ENCODE measurements around the gene NFKBIE.

The NFKBIE gene

DNA sequence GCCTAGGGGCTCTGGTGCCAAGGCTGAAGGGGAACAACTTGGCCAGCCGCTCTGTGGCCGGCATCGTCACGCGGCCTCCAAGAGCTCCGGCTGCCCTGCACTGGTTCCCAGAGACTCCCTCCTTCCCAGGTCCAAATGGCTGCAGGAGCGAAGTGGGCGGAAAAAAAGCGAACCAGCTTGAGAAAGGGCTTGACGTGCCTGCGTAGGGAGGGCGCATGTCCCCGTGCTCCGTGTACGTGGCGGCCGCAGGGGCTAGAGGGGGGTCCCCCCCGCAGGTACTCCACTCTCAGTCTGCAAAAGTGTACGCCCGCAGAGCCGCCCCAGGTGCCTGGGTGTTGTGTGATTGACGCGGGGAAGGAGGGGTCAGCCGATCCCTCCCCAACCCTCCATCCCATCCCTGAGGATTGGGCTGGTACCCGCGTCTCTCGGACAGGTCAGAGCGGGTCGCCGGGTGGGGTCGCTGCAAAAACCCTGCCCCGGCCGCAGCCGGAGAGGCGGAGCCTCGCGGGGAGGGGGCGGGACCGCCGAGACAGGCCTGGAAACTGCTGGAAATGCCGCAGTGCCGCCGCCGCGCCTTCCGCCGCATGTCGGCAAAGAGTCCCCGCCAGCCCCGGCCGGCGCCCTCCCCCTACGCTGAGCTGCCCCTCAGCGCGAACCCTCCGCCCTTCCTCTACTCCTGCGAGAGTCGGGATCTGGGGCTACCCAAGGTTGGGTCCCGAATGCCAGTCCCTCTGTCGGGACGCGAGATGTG lies 19.3 kb downstream of the NFKBIE start:
- Histone ChIP-seq H3K9me3 (ENCODE audit: insufficient read depth, low read depth, low read length) (no peaks in the 10 kb centered on the region), H2AFZ (ENCODE audit: low read length) (peak overlapping the region; percentile 98), H3F3A (ENCODE audit: low read depth) (no peaks in the 10 kb centered on the region), H4K20me1 (ENCODE audit: insufficient read depth, low read length, poor library complexity, severe bottlenecking) (peaks cover 42% of the 10 kb centered on the region), H3K9me2 (replicated peaks; ENCODE audit: low read depth, low read length) (no peaks in the 10 kb centered on the region), H3K4me3 (ENCODE audit: low read length, poor library complexity, severe bottlenecking) (peak overlapping the region; percentile 98), H3K36me3 (ENCODE audit: insufficient read depth, low read length) (peaks cover 28% of the 10 kb centered on the region), H3K27me3 (ENCODE audit: insufficient read depth, low read length, poor library complexity, severe bottlenecking) (peaks cover 3% of the 10 kb centered on the region), H3K4me2 (ENCODE audit: low read depth, low read length, poor library complexity, severe bottlenecking) (peak overlapping the region; percentile 96), H3K79me2 (ENCODE audit: insufficient read depth, low read length) (peaks cover 42% of the 10 kb centered on the region), H3K9ac (ENCODE audit: low read depth, low read length, poor library complexity, severe bottlenecking) (peak overlapping the region; percentile 97), H3K4me1 (ENCODE audit: insufficient read depth, low read length, poor library complexity, severe bottlenecking) (peaks cover 30% of the 10 kb centered on the region)
- TF ChIP-seq, protein P1, sequence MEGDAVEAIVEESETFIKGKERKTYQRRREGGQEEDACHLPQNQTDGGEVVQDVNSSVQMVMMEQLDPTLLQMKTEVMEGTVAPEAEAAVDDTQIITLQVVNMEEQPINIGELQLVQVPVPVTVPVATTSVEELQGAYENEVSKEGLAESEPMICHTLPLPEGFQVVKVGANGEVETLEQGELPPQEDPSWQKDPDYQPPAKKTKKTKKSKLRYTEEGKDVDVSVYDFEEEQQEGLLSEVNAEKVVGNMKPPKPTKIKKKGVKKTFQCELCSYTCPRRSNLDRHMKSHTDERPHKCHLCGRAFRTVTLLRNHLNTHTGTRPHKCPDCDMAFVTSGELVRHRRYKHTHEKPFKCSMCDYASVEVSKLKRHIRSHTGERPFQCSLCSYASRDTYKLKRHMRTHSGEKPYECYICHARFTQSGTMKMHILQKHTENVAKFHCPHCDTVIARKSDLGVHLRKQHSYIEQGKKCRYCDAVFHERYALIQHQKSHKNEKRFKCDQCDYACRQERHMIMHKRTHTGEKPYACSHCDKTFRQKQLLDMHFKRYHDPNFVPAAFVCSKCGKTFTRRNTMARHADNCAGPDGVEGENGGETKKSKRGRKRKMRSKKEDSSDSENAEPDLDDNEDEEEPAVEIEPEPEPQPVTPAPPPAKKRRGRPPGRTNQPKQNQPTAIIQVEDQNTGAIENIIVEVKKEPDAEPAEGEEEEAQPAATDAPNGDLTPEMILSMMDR (conservative IDR thresholded peaks at IDR 0.05; ENCODE audit: low read length), result peak; percentile 54
- no peak for TF ChIP-seq EZH2phosphoT487 (IDR thresholded peaks at IDR 0.05; ENCODE audit: borderline replicate concordance)

GRCh38 chr6:44245391-44245911 lies 19.9 kb downstream of the NFKBIE start:
- peaks cover 30% of the 10 kb centered on the region for H3K4me1 ChIP-seq (ENCODE audit: insufficient read depth, low read length, poor library complexity, severe bottlenecking)
- peak overlapping the region; percentile 98 for H3K4me3 ChIP-seq (ENCODE audit: low read length, poor library complexity, severe bottlenecking)
- no peaks in the 10 kb centered on the region for H3K9me2 ChIP-seq (replicated peaks; ENCODE audit: low read depth, low read length)
- H3K9me3 ChIP-seq (ENCODE audit: insufficient read depth, low read depth, low read length), result no peaks in the 10 kb centered on the region
- peak overlapping the region; percentile 97 for H3K9ac ChIP-seq (ENCODE audit: low read depth, low read length, poor library complexity, severe bottlenecking)
- peaks cover 35% of the 10 kb centered on the region for H4K20me1 ChIP-seq (ENCODE audit: insufficient read depth, low read length, poor library complexity, severe bottlenecking)
- TF ChIP-seq, protein P1 (conservative IDR thresholded peaks at IDR 0.05; ENCODE audit: low read length), result no peak
- no peak for TF ChIP-seq EZH2phosphoT487 (IDR thresholded peaks at IDR 0.05; ENCODE audit: borderline replicate concordance)
- H3K27me3 ChIP-seq (ENCODE audit: insufficient read depth, low read length, poor library complexity, severe bottlenecking), result peaks cover 3% of the 10 kb centered on the region
- H2AFZ ChIP-seq (ENCODE audit: low read length), result peak overlapping the region; percentile 98
- H3K4me2 ChIP-seq (ENCODE audit: low read depth, low read length, poor library complexity, severe bottlenecking), result peak overlapping the region; percentile 96
- no peaks in the 10 kb centered on the region for H3F3A ChIP-seq (ENCODE audit: low read depth)
- peaks cover 36% of the 10 kb centered on the region for H3K79me2 ChIP-seq (ENCODE audit: insufficient read depth, low read length)
- peaks cover 22% of the 10 kb centered on the region; the same call in 1 of the 2 replicates for H3K36me3 ChIP-seq (ENCODE audit: insufficient read depth, low read length)

GRCh38 chr6:44243345-44243744 lies 22.0 kb downstream of the NFKBIE start:
- Histone ChIP-seq H3K9me3 (ENCODE audit: insufficient read depth, low read depth, low read length) (no peaks in the 10 kb centered on the region), H3K36me3 (ENCODE audit: insufficient read depth, low read length) (peaks cover 3% of the 10 kb centered on the region; the same call in 1 of the 2 replicates), H3K9me2 (replicated peaks; ENCODE audit: low read depth, low read length) (no peaks in the 10 kb centered on the region), H3K4me2 (ENCODE audit: low read depth, low read length, poor library complexity, severe bottlenecking) (no peak overlapping the region), H3K9ac (ENCODE audit: low read depth, low read length, poor library complexity, severe bottlenecking) (no peak overlapping the region), H2AFZ (ENCODE audit: low read length) (no peak overlapping the region), H3K79me2 (ENCODE audit: insufficient read depth, low read length) (peaks cover 15% of the 10 kb centered on the region), H3F3A (ENCODE audit: low read depth) (no peaks in the 10 kb centered on the region), H3K4me1 (ENCODE audit: insufficient read depth, low read length, poor library complexity, severe bottlenecking) (peaks cover 10% of the 10 kb centered on the region), H4K20me1 (ENCODE audit: insufficient read depth, low read length, poor library complexity, severe bottlenecking) (peaks cover 14% of the 10 kb centered on the region), H3K4me3 (ENCODE audit: low read length, poor library complexity, severe bottlenecking) (no peak overlapping the region), H3K27me3 (ENCODE audit: insufficient read depth, low read length, poor library complexity, severe bottlenecking) (peaks cover 3% of the 10 kb centered on the region)
- TF ChIP-seq, protein P1 (conservative IDR thresholded peaks at IDR 0.05; ENCODE audit: low read length), result no peak
- no peak for TF ChIP-seq EZH2phosphoT487 (IDR thresholded peaks at IDR 0.05; ENCODE audit: borderline replicate concordance)
